Head of caudate nucleus (tissue), 42 donors: ENCODE results near the gene VAV3.
"Not testable (repeated sequence)": the region's sequence is repeated elsewhere in the genome, so short reads cannot be mapped to it uniquely, and the experiment has no call there.

ENCODE experiments used
- DNase-seq, 42 donors: peaks; one replicate each; pipeline versions ENCODE4 v3.0.0 to v3.0.0-alpha.2; 2020 to 2021; ENCODE audit warnings: mixed read lengths in 7 of 42
- intact Hi-C: fragments of 100-400 bp; cut with DNase I; formaldehyde crosslinking; loops from one replicate; pipeline ENCODE4 v1.15.0; 2022

VAV3 gene

DNA sequence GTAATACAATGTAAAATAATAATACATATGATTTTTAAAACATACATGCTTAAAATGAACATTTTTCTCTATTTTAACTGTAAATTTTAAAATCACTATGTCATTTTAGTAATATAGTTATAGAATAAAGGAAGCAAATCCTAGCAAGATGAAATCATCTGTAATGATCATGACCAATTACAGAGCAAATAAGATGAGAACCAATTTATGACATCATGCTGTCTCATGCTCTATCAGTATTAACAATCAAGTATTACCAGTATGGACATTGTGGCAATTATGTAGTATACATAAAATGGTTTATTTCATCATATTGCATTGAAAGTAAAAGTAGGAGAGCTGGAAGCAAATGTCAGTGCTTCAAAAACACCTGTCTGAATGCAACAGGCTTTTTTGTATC lies 255.0 kb downstream of the VAV3 start:
- intact Hi-C loops, result no loop called here
- no peak for DNase-seq

DNA sequence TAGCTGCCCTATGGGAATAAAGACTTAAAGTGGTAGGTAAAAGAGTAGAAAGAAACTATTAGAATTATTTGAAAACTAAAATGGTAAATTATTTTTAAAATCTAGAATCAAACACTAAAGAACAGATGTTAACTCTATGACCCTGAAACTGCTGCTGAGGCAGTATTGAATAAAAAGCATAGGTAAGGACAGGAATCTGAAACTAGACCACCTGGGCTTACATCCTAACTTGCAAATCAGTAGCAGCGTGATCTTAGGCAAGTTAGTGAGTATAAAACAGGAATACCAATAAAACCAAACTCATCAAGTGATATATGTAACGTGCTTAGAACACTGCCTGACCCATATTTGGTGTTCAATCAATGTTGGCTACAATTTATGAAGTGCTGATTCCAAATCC lies 257.9 kb downstream of the VAV3 start:
- no peak for DNase-seq
- intact Hi-C loops, result no loop called here

DNA sequence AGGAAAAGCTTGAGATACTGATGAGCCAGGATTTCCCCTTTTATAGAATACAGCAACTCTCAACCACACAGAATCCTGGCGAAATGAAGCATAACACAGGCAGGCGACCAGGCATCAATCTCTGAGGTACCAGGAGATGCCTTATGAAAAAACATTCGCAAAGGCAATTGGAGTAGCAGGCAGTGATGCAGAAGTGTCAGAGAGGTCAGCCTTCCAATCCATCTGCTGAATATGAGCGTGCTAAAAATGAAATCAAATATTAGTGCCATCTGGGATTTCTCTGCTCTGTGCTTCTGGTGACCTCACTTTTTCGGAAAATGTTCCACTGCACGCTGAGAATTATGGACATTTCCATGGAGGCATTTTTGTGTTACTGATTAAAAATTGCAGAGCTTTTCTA lies 258.8 kb downstream of the VAV3 start:
- intact Hi-C loops, result no loop called here
- DNase-seq, result no peak

DNA sequence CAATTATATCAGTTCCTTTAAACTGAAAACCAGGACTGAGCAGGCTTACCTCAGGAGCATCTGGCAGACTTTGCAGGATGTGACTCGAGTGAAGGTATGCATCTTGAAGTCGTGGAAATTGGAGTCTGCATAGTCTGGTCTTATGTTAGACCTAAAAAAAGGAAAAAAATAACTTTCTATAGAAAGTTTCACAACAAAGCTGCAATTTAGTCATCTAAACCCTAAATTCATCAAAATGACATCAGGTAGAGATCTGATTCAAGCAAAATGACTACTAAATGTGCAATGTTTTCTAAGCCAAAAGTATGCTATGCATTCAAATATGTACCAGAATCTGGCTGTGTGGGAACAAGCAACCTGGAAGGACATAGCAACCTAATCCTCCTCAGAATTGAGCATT lies 260.1 kb downstream of the VAV3 start:
- no peak for DNase-seq
- intact Hi-C loops, result no loop called here

DNA sequence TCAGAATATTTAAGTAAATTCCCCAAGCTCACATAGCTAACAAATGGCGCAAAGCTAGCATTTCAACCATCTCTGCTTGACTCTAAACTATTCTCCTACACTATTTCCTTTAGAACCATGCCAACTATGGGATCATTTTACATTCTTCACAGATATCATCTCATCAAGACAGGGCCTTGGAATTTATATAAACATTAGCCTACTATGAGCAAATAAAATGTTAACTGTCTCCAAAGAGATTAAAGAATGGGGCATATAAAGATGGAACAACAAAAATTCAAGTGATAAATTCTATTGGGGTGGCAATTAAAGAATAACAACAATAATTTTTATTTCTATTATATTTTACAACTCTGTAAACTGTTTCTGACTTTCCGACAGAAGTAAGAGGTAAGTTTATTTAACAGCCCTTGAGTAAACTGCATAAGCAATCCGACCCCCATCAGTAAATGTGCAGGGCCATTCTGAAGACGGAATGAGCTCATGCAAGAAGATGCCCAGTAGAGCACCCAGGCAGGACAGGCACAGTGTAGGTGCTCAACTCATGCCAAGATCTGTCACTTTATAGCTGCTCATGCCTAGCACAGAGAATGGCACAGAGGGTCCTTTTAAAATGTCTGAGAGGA lies 261.9 kb downstream of the VAV3 start:
- intact Hi-C loops, result no loop called here
- DNase-seq, result no peak

DNA sequence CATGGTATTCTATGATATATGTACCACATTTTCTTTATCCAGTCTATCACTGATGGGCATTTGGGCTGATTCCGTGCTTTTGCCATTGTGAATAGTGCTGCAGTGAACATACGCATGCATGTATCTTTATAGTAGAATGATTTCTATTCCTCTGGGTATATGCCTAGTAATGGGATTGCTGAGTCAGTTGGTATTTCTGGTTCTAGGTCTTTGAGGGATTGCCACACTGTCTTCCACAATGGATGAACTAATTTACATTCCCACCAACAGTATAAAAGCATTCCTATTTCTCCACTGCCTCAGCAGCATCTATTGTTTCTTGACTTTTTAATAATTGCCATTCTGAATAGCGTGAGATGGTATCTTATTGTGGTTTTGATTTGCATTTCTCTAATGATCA lies 264.3 kb downstream of the VAV3 start:
- DNase-seq, intact Hi-C loops: not testable (repeated sequence)

DNA sequence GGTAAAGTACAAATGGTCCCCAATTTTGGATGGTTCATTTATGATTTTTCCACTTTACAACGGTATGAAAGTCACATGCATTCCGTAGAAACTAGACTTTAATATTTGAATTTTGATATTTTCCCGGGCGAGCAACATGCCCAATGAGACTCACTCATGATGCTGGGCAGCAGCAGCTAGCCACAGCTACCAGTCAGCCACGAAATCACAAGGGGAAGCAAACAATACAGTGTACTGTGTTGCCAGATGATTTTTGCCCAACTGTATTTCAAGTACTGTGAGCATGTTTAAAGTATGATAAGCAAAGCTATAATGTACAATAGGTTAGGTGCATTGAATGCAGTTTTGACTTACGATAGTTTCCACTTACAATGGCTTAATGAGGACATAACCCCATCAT lies 266.8 kb downstream of the VAV3 start:
- intact Hi-C loops, result no loop called here

DNA sequence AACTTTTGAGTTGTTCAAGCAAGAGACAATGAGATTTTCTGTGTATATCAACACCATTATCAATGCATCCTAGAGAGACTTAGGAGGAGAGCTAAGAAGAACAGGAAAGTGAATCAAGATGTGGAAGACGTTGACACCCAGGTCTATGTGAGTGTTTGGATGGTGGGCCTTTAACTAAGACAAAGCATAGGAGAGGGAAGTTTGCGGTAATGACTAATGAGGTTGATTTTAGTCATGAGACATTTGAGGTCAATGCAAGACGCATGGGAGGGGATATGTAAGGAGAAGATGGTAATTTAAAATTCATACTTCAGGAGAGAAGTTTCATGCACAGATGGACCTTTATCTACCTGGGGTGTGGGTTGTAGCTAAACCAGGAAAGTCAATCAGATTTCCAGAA lies 269.6 kb downstream of the VAV3 start:
- no peak for DNase-seq
- intact Hi-C loops, result no loop called here

More for the DNA sequence above, 266.8 kb downstream of the VAV3 start:
- DNase-seq, result no peak

DNA sequence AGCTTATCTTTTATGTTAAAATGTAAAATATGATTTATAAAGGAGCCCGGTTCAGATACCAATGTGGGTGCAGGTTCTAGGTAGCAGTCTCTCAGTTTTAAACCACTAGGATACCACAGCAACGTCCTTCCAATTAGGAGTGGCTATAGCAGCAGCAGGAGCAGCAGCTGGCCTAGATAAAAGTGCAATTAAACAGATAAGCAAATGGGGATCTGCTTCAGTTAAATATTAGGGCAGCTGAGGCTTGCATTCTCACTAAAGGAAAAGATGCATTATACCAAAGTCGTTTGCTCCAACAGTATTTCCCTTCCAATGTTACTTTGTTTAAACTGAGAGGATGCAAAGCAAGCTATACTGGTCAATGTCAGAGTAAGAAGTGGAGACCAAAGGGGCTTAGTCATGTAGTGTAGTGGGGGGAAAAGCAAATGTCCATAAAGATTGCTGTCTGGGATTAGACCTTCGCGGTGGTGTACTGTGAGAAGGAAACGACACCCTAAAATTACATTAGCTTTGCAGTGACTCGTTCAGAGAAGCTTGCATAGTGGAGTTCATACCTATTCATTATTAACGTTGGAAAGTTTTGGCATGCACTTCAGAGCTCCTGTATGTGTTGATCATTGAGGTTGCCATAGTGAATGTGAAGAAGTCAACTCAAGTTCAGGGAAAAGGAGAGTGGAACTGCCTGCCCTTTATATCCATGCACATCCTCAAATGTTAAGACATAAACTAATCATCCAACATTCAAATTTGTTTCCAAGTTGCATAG lies 272.2 kb downstream of the VAV3 start:
- no peak for DNase-seq
- intact Hi-C loops, result no loop called here

DNA sequence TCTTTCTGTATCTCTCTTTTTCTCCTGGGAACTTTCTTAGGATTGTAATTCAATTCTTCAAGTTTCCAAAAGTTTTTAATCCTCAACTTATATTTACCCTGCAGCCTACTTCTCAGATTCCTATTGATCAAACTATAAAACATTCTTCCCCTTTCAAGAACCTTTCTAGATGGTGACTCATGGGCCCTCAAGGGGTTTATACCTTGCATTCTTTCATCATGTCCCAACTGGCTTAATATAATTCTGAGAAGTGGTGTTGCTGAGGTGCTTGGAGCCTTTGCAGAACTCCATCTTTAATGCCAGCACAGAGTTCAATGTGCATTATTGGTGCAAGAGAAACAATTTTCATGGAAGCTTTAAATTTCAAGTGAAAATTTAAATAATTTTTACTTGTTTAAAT lies 273.4 kb downstream of the VAV3 start:
- no peak for DNase-seq
- intact Hi-C loops, result no loop called here

DNA sequence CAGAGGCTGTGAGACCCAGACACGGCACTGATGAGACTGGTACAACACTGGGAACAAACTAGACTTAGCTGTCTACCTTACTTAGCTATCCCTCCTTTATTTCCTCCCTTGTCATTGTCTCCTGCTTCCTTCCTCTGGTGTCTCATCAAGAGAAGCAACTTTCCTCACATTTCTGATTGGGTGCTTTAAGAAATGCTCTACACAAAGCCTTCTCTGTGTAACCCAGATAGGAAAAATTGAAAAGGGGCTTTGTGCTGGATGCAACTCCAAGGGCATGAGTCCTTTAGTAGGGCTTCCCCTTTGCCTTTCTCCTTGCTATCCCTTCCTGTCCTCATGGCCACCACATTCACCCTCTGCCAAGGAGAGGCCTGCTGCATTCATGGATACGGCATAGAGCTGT lies 274.5 kb downstream of the VAV3 start:
- intact Hi-C loops, result no loop called here
- no peak for DNase-seq

DNA sequence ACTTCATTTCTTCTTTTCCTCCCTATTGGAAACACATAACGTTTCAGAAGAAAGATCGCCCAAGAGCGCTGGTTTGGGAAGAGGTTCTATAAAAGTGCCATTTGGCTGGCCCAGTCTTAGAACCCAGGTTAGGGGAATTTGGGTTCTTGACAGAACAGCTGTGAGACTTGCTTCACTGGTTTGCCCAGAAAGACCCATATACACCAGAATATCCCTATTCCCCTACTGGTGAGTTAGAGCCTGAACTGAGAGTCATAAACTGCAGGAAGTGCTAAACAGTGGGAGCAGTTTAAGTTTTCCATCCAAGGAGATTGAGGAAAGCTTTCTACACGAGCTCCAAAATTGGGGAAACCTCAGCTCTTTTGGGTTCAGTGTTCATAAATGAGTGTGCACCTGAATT lies 275.2 kb downstream of the VAV3 start:
- DNase-seq, result no peak
- intact Hi-C loops, result no loop called here

DNA sequence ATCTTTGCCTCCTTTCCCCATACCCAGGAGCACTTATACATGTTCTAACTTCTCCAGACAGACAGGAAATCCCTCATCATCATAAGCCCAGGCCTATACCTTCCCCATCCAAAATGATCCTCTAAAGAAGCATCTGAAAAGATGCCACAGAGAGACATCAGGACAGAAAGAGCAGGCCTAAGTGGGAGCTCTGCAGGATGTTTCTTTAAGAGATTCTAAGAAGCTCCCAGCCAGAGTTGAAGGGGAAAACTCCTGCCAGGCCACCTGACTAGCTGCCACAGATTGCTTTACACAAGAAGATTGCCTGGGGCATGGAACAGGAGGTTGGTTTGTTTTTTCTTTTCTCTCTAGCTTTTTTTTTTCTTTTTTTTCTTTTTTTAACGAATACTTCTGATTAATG lies 275.8 kb downstream of the VAV3 start:
- intact Hi-C loops, result no loop called here
- no peak for DNase-seq

DNA sequence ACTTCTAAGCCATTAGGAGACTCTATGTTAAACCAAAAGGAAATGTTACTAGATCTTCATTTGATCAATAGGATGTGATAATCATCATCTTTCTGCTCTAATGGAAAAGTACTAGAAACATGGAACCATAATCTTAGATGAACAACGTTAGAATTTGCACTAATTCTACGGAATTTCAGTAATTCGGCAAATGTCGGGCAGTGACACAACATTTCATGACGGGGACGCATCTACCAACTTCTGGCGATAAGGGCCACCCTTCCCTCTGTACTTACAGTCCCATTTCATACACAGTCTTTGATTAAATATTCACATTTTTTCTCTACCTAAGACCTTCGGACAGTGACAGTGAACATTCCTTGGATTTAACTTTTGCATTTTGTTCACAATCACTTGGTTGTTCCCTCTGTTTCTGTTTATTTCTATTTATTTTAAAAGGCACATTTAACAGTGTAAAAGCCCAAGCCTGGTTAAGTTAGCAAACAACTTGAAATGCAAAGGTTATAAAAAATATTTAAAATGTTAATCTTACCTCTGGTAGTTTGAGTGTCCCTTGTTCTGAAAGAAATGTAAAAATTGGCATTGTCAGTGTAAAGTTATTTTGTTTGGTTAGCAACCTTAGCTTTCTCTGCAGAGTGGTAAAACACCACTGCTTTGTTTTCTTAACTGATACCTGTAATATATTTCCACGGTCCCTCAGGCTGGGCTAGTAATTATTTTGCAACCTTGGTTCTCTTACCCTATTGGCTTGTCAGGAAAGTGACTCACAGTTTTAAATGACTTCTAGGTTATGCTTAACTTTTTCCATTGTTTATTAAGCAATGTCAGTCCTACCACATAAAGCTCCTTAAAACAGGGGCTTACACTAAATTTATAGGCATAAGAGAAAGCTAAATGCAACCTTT lies 276.9 kb downstream of the VAV3 start:
- intact Hi-C loops, result no loop called here
- no peak for DNase-seq

DNA sequence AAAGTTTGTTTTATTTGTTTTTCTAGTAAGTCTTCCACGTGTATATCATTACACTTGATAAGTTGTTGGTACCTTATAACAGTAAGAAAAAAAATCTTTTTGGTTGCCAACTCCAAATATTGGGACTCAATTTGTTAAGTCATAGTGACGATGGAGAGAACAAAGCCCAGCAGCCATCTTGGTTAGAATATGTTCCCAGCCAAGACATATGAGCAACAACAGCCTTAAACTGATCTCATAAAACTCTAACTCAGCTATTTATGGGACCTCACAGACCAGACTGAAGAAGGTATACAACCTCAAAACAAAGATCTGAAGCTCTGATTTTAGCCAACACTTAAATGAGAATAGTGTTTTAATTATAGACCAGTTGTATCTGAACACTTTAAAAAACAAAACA lies 281.3 kb downstream of the VAV3 start:
- intact Hi-C loops, result no loop called here
- no peak for DNase-seq

DNA sequence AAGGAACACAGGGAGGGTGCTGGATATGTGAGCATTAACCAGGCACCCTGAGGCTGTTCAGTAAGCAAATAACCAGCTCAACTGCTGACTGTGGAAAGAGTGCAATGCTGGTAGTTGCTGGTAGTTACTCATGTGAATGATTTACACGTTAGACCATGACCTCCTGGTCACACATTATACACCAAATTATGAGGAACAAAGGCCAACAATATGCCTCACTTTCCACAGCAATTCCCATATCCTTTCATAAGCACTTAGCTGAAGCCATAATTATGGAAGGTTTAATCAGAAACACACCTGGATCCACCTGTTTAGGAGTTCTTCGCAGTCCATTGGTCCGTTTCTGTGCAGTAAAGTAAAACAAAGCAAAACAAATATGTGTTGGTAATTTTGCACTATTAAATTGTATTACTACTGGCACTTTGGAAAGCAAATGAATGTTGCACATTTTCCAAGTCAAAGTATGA lies 281.8 kb downstream of the VAV3 start:
- intact Hi-C loops, result no loop called here
- no peak for DNase-seq

DNA sequence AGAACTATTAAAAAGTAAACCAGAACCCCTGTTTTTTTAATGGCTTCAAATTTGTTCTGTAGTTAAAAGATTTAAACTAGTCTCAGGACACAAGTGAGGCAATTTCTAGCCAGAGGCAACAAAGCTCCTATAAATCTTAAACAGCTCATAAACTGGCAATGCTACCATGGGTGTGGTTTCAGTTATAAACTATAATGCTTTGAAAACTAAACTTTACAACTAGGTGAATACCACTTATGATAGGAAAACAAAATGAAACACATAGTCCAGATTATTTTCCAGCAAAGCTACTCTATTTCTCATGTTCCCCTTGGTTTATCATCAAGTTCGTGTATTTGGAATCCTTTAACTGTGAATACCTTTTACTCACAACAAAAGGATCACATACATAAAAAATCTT lies 282.5 kb downstream of the VAV3 start:
- no peak for DNase-seq
- intact Hi-C loops, result no loop called here

DNA sequence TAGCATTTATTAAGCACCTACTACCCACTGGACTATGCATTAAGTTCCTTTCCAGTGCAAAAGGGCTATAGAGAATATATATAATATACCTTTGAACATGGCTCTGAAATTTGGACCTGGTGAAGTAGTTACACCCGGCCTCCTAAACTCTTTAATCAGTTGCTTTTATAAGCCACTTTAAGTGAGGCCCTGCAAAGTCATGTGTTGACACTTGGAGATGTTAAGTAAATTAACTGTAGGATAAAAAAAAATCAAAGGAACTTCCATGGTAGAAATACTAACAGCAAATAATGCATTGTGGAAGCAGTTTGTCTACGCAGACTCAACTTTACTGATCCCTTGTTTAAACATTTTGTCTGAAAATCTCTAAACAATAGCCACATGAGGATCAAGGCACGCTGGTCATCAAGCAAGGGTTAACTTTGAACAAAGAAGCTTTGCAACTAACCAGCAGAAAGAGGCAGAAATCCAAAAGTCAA lies 283.9 kb downstream of the VAV3 start:
- intact Hi-C loops, result no loop called here
- no peak for DNase-seq

DNA sequence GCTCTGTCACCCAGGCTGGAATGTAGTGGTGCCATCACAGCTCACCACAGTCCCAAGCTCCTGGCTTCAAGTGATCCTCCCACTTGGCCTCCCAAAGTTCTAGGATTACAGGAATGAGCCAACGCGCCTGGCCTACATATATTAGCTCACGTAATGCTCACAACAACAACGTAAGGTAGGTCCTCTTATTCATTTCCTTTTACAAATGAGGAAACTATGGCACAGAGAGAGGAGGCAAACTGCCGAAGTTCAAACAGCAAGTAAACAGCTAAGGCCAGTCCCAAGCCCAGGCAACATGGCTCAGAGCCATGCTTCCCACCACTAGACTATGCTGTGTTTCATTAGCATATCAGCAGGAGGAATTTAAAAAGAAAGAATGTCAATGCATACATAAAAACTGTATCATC lies 284.4 kb downstream of the VAV3 start:
- no peak for DNase-seq

DNA sequence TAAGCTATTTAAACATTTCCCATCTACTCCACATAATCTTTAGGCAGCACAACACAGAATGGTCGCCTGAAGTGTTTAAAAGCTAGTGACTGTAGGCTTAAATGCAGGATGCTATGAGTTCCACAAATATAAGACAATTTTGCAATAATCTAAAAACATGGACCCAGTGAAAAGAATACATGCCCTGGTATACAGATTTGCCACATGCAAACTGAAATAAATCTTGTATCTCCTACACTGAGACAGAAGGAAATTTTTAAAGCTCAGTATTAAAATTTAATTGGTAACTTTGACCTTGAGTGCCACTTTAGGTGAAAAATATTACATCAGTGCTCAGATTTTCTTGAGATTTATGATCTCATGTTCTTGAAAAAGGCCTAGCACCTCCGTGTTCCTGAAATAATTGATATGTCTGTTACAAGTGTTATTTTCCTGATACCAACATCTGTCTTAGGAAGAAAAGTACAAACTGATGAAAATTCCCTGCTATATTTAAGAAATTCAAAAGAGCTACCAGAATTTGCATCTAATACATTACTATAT lies 285.5 kb downstream of the VAV3 start:
- intact Hi-C loops, result no loop called here

More for the DNA sequence above, 284.4 kb downstream of the VAV3 start:
- intact Hi-C loops, result no loop called here

More for the DNA sequence above, 285.5 kb downstream of the VAV3 start:
- DNase-seq, result no peak
